SK-N-SH treated with all-trans-retinoic acid at 6 μM for 48 hours (cell line): ENCODE data around the gene CEP164.

Source experiments
- ATAC-seq: fragments of 200-7000 bp; cut with Tn5 transposase; 3 replicates; pipeline ENCODE4 v1.9.1; 2020; ENCODE audit warnings: mild to moderate bottlenecking, moderate library complexity
- ARNTL ChIP-seq: fragments of 450-650 bp; formaldehyde crosslinking; IDR thresholded peaks from 2 replicates; pipeline ENCODE4 v1.5.0; 2020; ENCODE audit warnings: low read depth, mild to moderate bottlenecking, moderate library complexity, borderline replicate concordance
- BACH2 ChIP-seq: fragments of 250-450 bp; sonication (Bioruptor Pico); IDR thresholded peaks from 2 replicates; pipeline ENCODE4 v1.9.0; 2021; ENCODE audit warnings: mild to moderate bottlenecking, borderline replicate concordance
- CREB5 ChIP-seq: fragments of 250-450 bp; sonication (Bioruptor Pico); IDR thresholded peaks from 2 replicates; pipeline ENCODE4 v1.5.1; 2020; ENCODE audit warnings: low read depth, mild to moderate bottlenecking, moderate library complexity
- CSDC2 ChIP-seq: fragments of 250-450 bp; sonication (Bioruptor Pico); IDR thresholded peaks from 2 replicates; pipeline ENCODE4 v1.5.0; 2020; ENCODE audit warnings: mild to moderate bottlenecking, moderate library complexity
- CSRNP3 ChIP-seq: fragments of 250-450 bp; sonication (Bioruptor Pico); IDR thresholded peaks from 2 replicates; pipeline ENCODE4 v1.5.1; 2021; ENCODE audit warnings: mild to moderate bottlenecking, moderate library complexity
- ESRRG ChIP-seq: fragments of 250-450 bp; sonication (Bioruptor Pico); IDR thresholded peaks from 2 replicates; pipeline ENCODE4 v1.6.1; 2021; ENCODE audit warnings: mild to moderate bottlenecking
- ISL1 ChIP-seq: fragments of 250-450 bp; sonication (Bioruptor Pico); IDR thresholded peaks from 2 replicates; pipeline ENCODE4 v2.1.2; 2022; ENCODE audit warnings: mild to moderate bottlenecking, moderate library complexity
- OSR1 ChIP-seq: fragments of 250-450 bp; sonication (Bioruptor Pico); IDR thresholded peaks from 2 replicates; pipeline ENCODE4 v1.8.0; 2022; ENCODE audit warnings: moderate library complexity, mild to moderate bottlenecking, inconsistent platforms
- POU6F1 ChIP-seq: fragments of 250-450 bp; sonication (Bioruptor Pico); IDR thresholded peaks from 2 replicates; pipeline ENCODE4 v1.8.0; 2021; ENCODE audit warnings: low read depth, mild to moderate bottlenecking, moderate library complexity, borderline replicate concordance
- PPARA ChIP-seq: fragments of 250-450 bp; sonication (Bioruptor Pico); IDR thresholded peaks from 2 replicates; pipeline ENCODE4 v1.5.0; 2020; ENCODE audit warnings: mild to moderate bottlenecking, borderline replicate concordance
- RARB ChIP-seq: fragments of 250-450 bp; sonication (Bioruptor Pico); IDR thresholded peaks from 2 replicates; pipeline ENCODE4 v1.8.0; 2021; ENCODE audit warnings: mild to moderate bottlenecking, moderate library complexity
- SNAI2 ChIP-seq: fragments of 250-450 bp; sonication (Bioruptor Pico); IDR thresholded peaks from 2 replicates; pipeline ENCODE4 v1.5.0; 2020; ENCODE audit warnings: mild to moderate bottlenecking, moderate library complexity
- TCF4 ChIP-seq: fragments of 250-450 bp; sonication (Bioruptor Pico); IDR thresholded peaks from 2 replicates; pipeline ENCODE4 v1.8.0; 2021; ENCODE audit warnings: mild to moderate bottlenecking, moderate library complexity, borderline replicate concordance
- TOX ChIP-seq: fragments of 250-450 bp; sonication (Bioruptor Pico); IDR thresholded peaks from 2 replicates; pipeline ENCODE4 v1.8.0; 2021; ENCODE audit warnings: mild to moderate bottlenecking, moderate library complexity, borderline replicate concordance
- TSHZ2 ChIP-seq: fragments of 250-450 bp; sonication (Bioruptor Pico); IDR thresholded peaks from 2 replicates; pipeline ENCODE4 v1.5.0; 2020; ENCODE audit warnings: mild to moderate bottlenecking, moderate library complexity
- ZC3H10 ChIP-seq: fragments of 250-450 bp; sonication (Bioruptor Pico); IDR thresholded peaks from 2 replicates; pipeline ENCODE4 v1.5.1; 2021; ENCODE audit warnings: mild to moderate bottlenecking, moderate library complexity
- ZFP3 ChIP-seq: fragments of 250-450 bp; sonication (Bioruptor Pico); IDR thresholded peaks from 2 replicates; pipeline ENCODE4 v1.5.0; 2020; ENCODE audit warnings: mild to moderate bottlenecking, moderate library complexity
- ZFP30 ChIP-seq: fragments of 450-650 bp; formaldehyde crosslinking; IDR thresholded peaks from 2 replicates; pipeline ENCODE4 v1.5.0; 2022; ENCODE audit warnings: mild to moderate bottlenecking, moderate library complexity
- ZNF565 ChIP-seq: fragments of 450-650 bp; formaldehyde crosslinking; conservative IDR thresholded peaks from 2 replicates; pipeline ENCODE4 v1.5.0; 2020; ENCODE audit warnings: low read depth, mild to moderate bottlenecking, moderate library complexity
- ZNF70 ChIP-seq: fragments of 450-650 bp; formaldehyde crosslinking; IDR thresholded peaks from 2 replicates; pipeline ENCODE4 v1.5.0; 2020; ENCODE audit warnings: mild to moderate bottlenecking, moderate library complexity
- ZNF8 ChIP-seq: fragments of 450-650 bp; formaldehyde crosslinking; IDR thresholded peaks from 2 replicates; pipeline ENCODE4 v1.5.0; 2020; ENCODE audit warnings: mild to moderate bottlenecking, moderate library complexity

Gene CEP164

GRCh38 chr11:117394221-117394925 is 66.7 kb downstream of the CEP164 start:
- no peak for ATAC-seq
- no peak for TF ChIP-seq ISL1 (CRISPR knock-in tag)
- TF ChIP-seq RARB (CRISPR knock-in tag): no peak
- TF ChIP-seq CSDC2 (CRISPR knock-in tag): no peak
- TF ChIP-seq CREB5: no peak
- no peak for TF ChIP-seq TSHZ2
- no peak for TF ChIP-seq POU6F1
- TF ChIP-seq PPARA (CRISPR knock-in tag): no peak
- no peak for TF ChIP-seq OSR1 (CRISPR knock-in tag)
- no peak for TF ChIP-seq ZFP3 (CRISPR knock-in tag)
- no peak for TF ChIP-seq ZNF70 (CRISPR knock-in tag)
- no peak for TF ChIP-seq BACH2 (CRISPR knock-in tag)
- no peak for TF ChIP-seq ZFP30 (CRISPR knock-in tag)
- no peak for TF ChIP-seq ZC3H10 (CRISPR knock-in tag)
- TF ChIP-seq TOX: no peak

- ATAC-seq: no peak
- TF ChIP-seq ESRRG: no peak
- TF ChIP-seq ZFP30 (CRISPR knock-in tag): no peak
- TF ChIP-seq ISL1 (CRISPR knock-in tag): no peak
- no peak for TF ChIP-seq ZFP3 (CRISPR knock-in tag)
- no peak for TF ChIP-seq TCF4 (CRISPR knock-in tag)
- no peak for TF ChIP-seq TOX
- no peak for TF ChIP-seq ZNF8 (CRISPR knock-in tag)
- no peak for TF ChIP-seq CSRNP3 (CRISPR knock-in tag)
- TF ChIP-seq ZNF565 (CRISPR knock-in tag): no peak
- TF ChIP-seq BACH2 (CRISPR knock-in tag): no peak
- no peak for TF ChIP-seq SNAI2 (CRISPR knock-in tag)
- TF ChIP-seq OSR1 (CRISPR knock-in tag): no peak
- TF ChIP-seq ZC3H10 (CRISPR knock-in tag): no peak
- no peak for TF ChIP-seq CREB5
- no peak for TF ChIP-seq TSHZ2
- TF ChIP-seq ARNTL (CRISPR knock-in tag): no peak
Observed at GRCh38 chr11:117395476-117395875, 67.8 kb downstream of the CEP164 start.
